H1 (cell line): Measurements from ENCODE around the gene TNFRSF11A. TPM values are rescaled to one million over a fixed set of nuclear protein-coding genes. Genes with fewer than 3 reads are reported as not detected.

Source experiments
- CTCF ChIA-PET: fragments of 300-600 bp; sonication (Branson Sonifier 250); formaldehyde crosslinking; loops from one replicate; lab custom pipeline; 2021; ENCODE audit not compliant: partially characterized antibody; lab: Charles Lee
- POLR2A ChIA-PET: fragments of 300-600 bp; sonication (Branson Sonifier 250); formaldehyde crosslinking; loops from one replicate; lab custom pipeline; 2021; ENCODE audit warnings: inconsistent platforms; ENCODE audit not compliant: partially characterized antibody; lab: Charles Lee
- DNase-seq, 2 experiments: peaks; one replicate each; pipeline versions ENCODE4 v3.0.0 to v3.0.0-alpha.2; 2010 to 2022; ENCODE audit warnings: low spot score in 2 of 2, low read depth in 1 of 2, mixed read lengths in 1 of 2
- FAIRE-seq: peaks from 2 replicates; lab custom pipeline; 2011; peaks lifted over from hg19 to GRCh38; lab: Jason Lieb, UNC
- H2AFZ ChIP-seq: 2 replicates; pipeline ENCODE4 v1.8.1; 2012; ENCODE audit warnings: low read length, inconsistent platforms
- H2AK5ac ChIP-seq: 2 replicates; pipeline ENCODE4 v1.6.1; 2013; ENCODE audit warnings: low read depth, low read length
- H2BK120ac ChIP-seq: replicated peaks from 2 replicates; pipeline ENCODE3; 2013; ENCODE audit warnings: low read depth, low read length, inconsistent platforms
- H2BK12ac ChIP-seq: 2 replicates; pipeline ENCODE4 v1.6.1; 2013; ENCODE audit warnings: low read depth, low read length
- H2BK15ac ChIP-seq: 2 replicates; pipeline ENCODE4 v1.6.1; 2013; ENCODE audit warnings: low read length
- H2BK20ac ChIP-seq: 2 replicates; pipeline ENCODE4 v1.6.1; 2013; ENCODE audit warnings: low read length
- H2BK5ac ChIP-seq: 2 replicates; pipeline ENCODE4 v1.6.1; 2013; ENCODE audit warnings: low read depth, low read length
- H3K14ac ChIP-seq: 2 replicates; pipeline ENCODE4 v1.6.1; 2013; ENCODE audit warnings: inconsistent platforms; ENCODE audit not compliant: insufficient read length
- H3K18ac ChIP-seq: 2 replicates; pipeline ENCODE4 v1.6.1; 2013; ENCODE audit warnings: low read length; ENCODE audit errors: extremely low read depth
- H3K23ac ChIP-seq: 2 replicates; pipeline ENCODE4 v1.6.1; 2013; ENCODE audit warnings: inconsistent platforms; ENCODE audit not compliant: insufficient read length
- H3K23me2 ChIP-seq: 2 replicates; pipeline ENCODE4 v1.6.1; 2013; ENCODE audit warnings: low read depth, low read length
- H3K27ac ChIP-seq: 2 replicates; pipeline ENCODE4 v1.6.1; 2011; ENCODE audit warnings: low read depth, low read length, inconsistent platforms
- H3K27me3 ChIP-seq, 4 experiments: replicated peaks in 1 of 4; 1 replicate in 1 of 4; 2 replicates in 3 of 4; pipeline versions ENCODE4 v1.6.1 to v1.8.1; 2011 to 2013; ENCODE audit warnings: low read length in 3 of 4, mild to moderate bottlenecking in 3 of 4, inconsistent platforms in 2 of 4, mixed read lengths in 2 of 4, moderate library complexity in 1 of 4; ENCODE audit not compliant: control insufficient read depth in 3 of 4, insufficient read depth in 3 of 4; ENCODE audit errors: extremely low read depth in 1 of 4
- H3K36me3 ChIP-seq, 4 experiments: 2 replicates each; pipeline versions ENCODE4 v1.6.1 to v1.8.1; 2011 to 2013; ENCODE audit warnings: mild to moderate bottlenecking in 4 of 4, low read length in 3 of 4, moderate library complexity in 2 of 4, control low read depth in 1 of 4, inconsistent platforms in 1 of 4; ENCODE audit not compliant: insufficient read depth in 4 of 4, control insufficient read depth in 2 of 4
- H3K4ac ChIP-seq: replicated peaks from 2 replicates; pipeline ENCODE3; 2013; ENCODE audit warnings: low read length, low read depth, mixed read lengths, inconsistent platforms; ENCODE audit not compliant: insufficient read length
- H3K4me1 ChIP-seq, 4 experiments: replicated peaks in 1 of 4; 1 replicate in 1 of 4; 2 replicates in 3 of 4; pipeline versions ENCODE4 v1.6.1 to v1.8.1; 2011 to 2013; ENCODE audit warnings: low read length in 3 of 4, inconsistent platforms in 2 of 4, mixed read lengths in 1 of 4; ENCODE audit not compliant: insufficient read depth in 4 of 4, control insufficient read depth in 3 of 4
- H3K4me2 ChIP-seq, 2 experiments: 2 replicates each; pipeline versions ENCODE4 v1.6.1 to v1.8.1; 2011 to 2013; ENCODE audit warnings: low read depth in 2 of 2, low read length in 2 of 2, control low read depth in 1 of 2, inconsistent platforms in 1 of 2, mild to moderate bottlenecking in 1 of 2; ENCODE audit not compliant: insufficient read depth in 1 of 2
- H3K4me3 ChIP-seq, 4 experiments: fragments of 200-600, 300-600 bp in 1 of 4; sonication (generic), shearing (Covaris generic), sonication (Bioruptor Twin) in 1 of 4; 2 replicates each; pipeline versions ENCODE4 v1.5.1 to v1.8.1; 2011 to 2016; ENCODE audit warnings: low read length in 4 of 4, low read depth in 3 of 4, control low read depth in 2 of 4, inconsistent platforms in 2 of 4, mild to moderate bottlenecking in 2 of 4, mixed read lengths in 1 of 4, moderate library complexity in 1 of 4; ENCODE audit not compliant: insufficient read depth in 2 of 4; ENCODE audit errors: extremely low read depth in 1 of 4
- H3K56ac ChIP-seq: replicated peaks from 2 replicates; pipeline ENCODE3; 2013; ENCODE audit warnings: low read depth, mild to moderate bottlenecking, mixed read lengths, low read length, inconsistent platforms; ENCODE audit not compliant: insufficient read length
- H3K79me1 ChIP-seq: 2 replicates; pipeline ENCODE4 v1.6.1; 2013; ENCODE audit warnings: low read depth, low read length, control low read depth
- H3K79me2 ChIP-seq, 2 experiments: 2 replicates each; pipeline versions ENCODE4 v1.6.1 to v1.8.1; 2012 to 2013; ENCODE audit warnings: low read length in 2 of 2, mild to moderate bottlenecking in 2 of 2, inconsistent platforms in 1 of 2; ENCODE audit not compliant: insufficient read depth in 2 of 2, control insufficient read depth in 1 of 2
- H3K9ac ChIP-seq, 4 experiments: replicated peaks in 1 of 4; 1 replicate in 1 of 4; 2 replicates in 3 of 4; pipeline versions ENCODE4 v1.6.1 to v1.8.1; 2011 to 2013; ENCODE audit warnings: low read depth in 3 of 4, low read length in 3 of 4, control low read depth in 2 of 4, mild to moderate bottlenecking in 2 of 4, moderate library complexity in 2 of 4, inconsistent platforms in 1 of 4; ENCODE audit errors: extremely low read depth in 1 of 4
- H3K9me3 ChIP-seq, 2 experiments: 2 replicates each; pipeline versions ENCODE4 v1.6.1 to v1.8.1; 2012 to 2013; ENCODE audit warnings: mild to moderate bottlenecking in 2 of 2, moderate library complexity in 2 of 2, control low read depth in 1 of 2, inconsistent platforms in 1 of 2, low read depth in 1 of 2, low read length in 1 of 2, mixed read lengths in 1 of 2; ENCODE audit not compliant: insufficient read depth in 2 of 2
- H4K20me1 ChIP-seq, 2 experiments: replicated peaks in 1 of 2; 2 replicates each; pipeline versions ENCODE3 to v1.8.1; 2011 to 2013; ENCODE audit warnings: inconsistent platforms in 2 of 2, low read length in 2 of 2, mild to moderate bottlenecking in 1 of 2; ENCODE audit not compliant: insufficient read depth in 2 of 2, control insufficient read depth in 1 of 2
- H4K5ac ChIP-seq: 2 replicates; pipeline ENCODE4 v1.6.1; 2013; ENCODE audit warnings: low read length, low read depth, mixed read lengths, inconsistent platforms; ENCODE audit not compliant: insufficient read length
- H4K8ac ChIP-seq: 2 replicates; pipeline ENCODE4 v1.8.0; 2013; ENCODE audit warnings: mild to moderate bottlenecking, moderate library complexity, low read length, inconsistent platforms; ENCODE audit not compliant: insufficient read depth; ENCODE audit errors: extremely low read depth
- H4K91ac ChIP-seq: replicated peaks from 2 replicates; pipeline ENCODE3; 2013; ENCODE audit warnings: low read length, mixed read lengths, inconsistent platforms; ENCODE audit not compliant: insufficient read length
- BACH1 ChIP-seq: IDR thresholded peaks from 2 replicates; pipeline ENCODE4 v1.6.1; 2012; ENCODE audit warnings: low read length, improper control_type of control experiment
- BCL11A ChIP-seq, 2 experiments: IDR thresholded peaks; one replicate each; pipeline ENCODE4 v1.6.1; 2011; ENCODE audit warnings: low read depth in 2 of 2, low read length in 2 of 2, mild to moderate bottlenecking in 2 of 2
- CBX8 ChIP-seq: fragments of 300-800, 300-1000 bp; sonication (generic); IDR thresholded peaks from 2 replicates; pipeline ENCODE4 v1.7.1; 2016; ENCODE audit warnings: low read depth, low read length, borderline replicate concordance
- CHD2 ChIP-seq: IDR thresholded peaks from 2 replicates; pipeline ENCODE4 v1.6.1; 2012; ENCODE audit warnings: low read length, improper control_type of control experiment
- E2F6 ChIP-seq: IDR thresholded peaks from 2 replicates; pipeline ENCODE4 v1.6.1; 2012; ENCODE audit warnings: inconsistent platforms
- GTF2F1 ChIP-seq: IDR thresholded peaks from 2 replicates; pipeline ENCODE4 v1.6.1; 2012; ENCODE audit warnings: low read depth, low read length, improper control_type of control experiment, borderline replicate concordance
- KDM1A ChIP-seq: fragments of 200-600, 300-600 bp; sonication (generic); IDR thresholded peaks from 2 replicates; pipeline ENCODE4 v1.7.1; 2016; ENCODE audit warnings: mild to moderate bottlenecking, low read length, borderline replicate concordance
- PHF8 ChIP-seq: fragments of 200-600 bp; sonication (generic); conservative IDR thresholded peaks from 2 replicates; pipeline ENCODE4 v1.7.1; 2012; ENCODE audit warnings: low read depth, mild to moderate bottlenecking, inconsistent platforms, low read length, moderate library complexity
- RAD21 ChIP-seq, 2 experiments: IDR thresholded peaks in 1 of 2; conservative IDR thresholded peaks in 1 of 2; 2 replicates each; pipeline ENCODE4 v1.6.1; 2011; ENCODE audit warnings: low read depth in 2 of 2, low read length in 2 of 2, improper control_type of control experiment in 1 of 2, inconsistent platforms in 1 of 2, mild to moderate bottlenecking in 1 of 2, moderate library complexity in 1 of 2
- RBBP5 ChIP-seq: IDR thresholded peaks from 2 replicates; pipeline ENCODE4 v1.7.1; 2012; ENCODE audit warnings: low read depth, mild to moderate bottlenecking, inconsistent platforms, low read length, moderate library complexity, borderline replicate concordance
- SIN3A ChIP-seq, 2 experiments: IDR thresholded peaks in 1 of 2; conservative IDR thresholded peaks in 1 of 2; 2 replicates each; pipeline ENCODE4 v1.6.1; 2011 to 2012; ENCODE audit warnings: low read length in 2 of 2, improper control_type of control experiment in 1 of 2, low read depth in 1 of 2, mild to moderate bottlenecking in 1 of 2
- ZNF274 ChIP-seq: IDR thresholded peaks from 2 replicates; pipeline ENCODE4 v1.7.0; 2012; ENCODE audit warnings: low read length, borderline replicate concordance; ENCODE audit errors: extremely low read depth
- WGBS, 2 experiments: shearing (Covaris generic) in 1 of 2; methylation state at CpG; one replicate each; pipeline versions ENCODE4 v1.1.6 to v1.1.7; 2013 to 2015; ENCODE audit warnings: low lambda C conversion rate in 2 of 2, mixed read lengths in 2 of 2, inconsistent platforms in 1 of 2, low coverage in 1 of 2, missing lambda C conversion rate in 1 of 2; ENCODE audit not compliant: insufficient replicate concordance in 2 of 2, insufficient coverage in 1 of 2, insufficient read length in 1 of 2; ENCODE audit errors: extremely low coverage in 1 of 2, missing lambda C conversion rate in 1 of 2; 5-methylcytosine and 5-hydroxymethylcytosine counted together
- polyA plus RNA-seq, 7 experiments: library from polyadenylated mRNA; depleted of rRNA in 3 of 7; stranded (reverse) in 5 of 7; unstranded in 2 of 7; fragments of >200 nt in 5 of 7; fragments of 200-250 nt in 2 of 7; gene quantifications; 1 replicate in 5 of 7; 2 replicates in 1 of 7; 4 replicates in 1 of 7; pipeline versions ENCODE4 v1.2.1 to v1.2.3, GENCODE V29; 2011 to 2013; ENCODE audit warnings: missing spikeins in 2 of 7, mixed read lengths in 2 of 7
- total RNA-seq: library from RNA; stranded (reverse); fragmentation: NEBNext Ultra II Directional; extraction: Animal tissue kit (Norgen Biotek cat#: 25700); gene quantifications from 2 replicates; pipeline ENCODE4 v1.2.1, GENCODE V29; 2021

Gene TNFRSF11A
- total and polyA plus RNA-seq, 2 of the 8 experiments (the other 6 are each of a cell fraction or from before 2014, with no cell fraction given) = 8.7 to 10.6 TPM

- Histone ChIP-seq H3K23ac (no peak overlapping the region), H2BK20ac (no peak overlapping the region), H3K23me2 (no peaks in the 10 kb centered on the region), H4K8ac (no peak overlapping the region), H4K5ac (no peak overlapping the region), H3K56ac (no peak overlapping the region), H2AFZ (no peak overlapping the region), H2BK15ac (no peak overlapping the region), H3K4me3 (no peak overlapping the region), H3K4me2 (no peak overlapping the region), H3K79me1 (no peaks in the 10 kb centered on the region), H3K14ac (no peak overlapping the region), H3K4me1 (0 out of 7 replicates have a peak, but pooled peaks cover 0 to 2% (median 0%) of the 10 kb centered on the region in 4 experiments), H4K20me1 (peaks cover 0 to 3% of the 10 kb centered on the region in 2 experiments), H2BK5ac (no peak overlapping the region), H3K79me2 (no peaks in the 10 kb centered on the region), H3K9ac (no peak overlapping the region), H3K18ac (no peak overlapping the region), H3K27ac (no peak overlapping the region), H4K91ac (no peak overlapping the region), H2AK5ac (no peak overlapping the region), H2BK120ac (no peak overlapping the region), H3K36me3 (peaks cover 0 to 10% (median 5%) of the 10 kb centered on the region in 4 experiments; a peak in 4 of 8 replicates), H2BK12ac (no peak overlapping the region), H3K9me3 (no peaks in the 10 kb centered on the region), H3K27me3 (no peaks in the 10 kb centered on the region), H3K4ac (no peak overlapping the region)
- 88% methylated on average over 2 of the region's 2 CpGs; no CpG with 5 or more reads in 1 of the 2 experiments for WGBS, 2 experiments
- FAIRE-seq = no peak
- no peak for DNase-seq
- ChIA-PET POLR2A (no interaction called here), CTCF (interaction anchor here (1.0 to 1.4 kb wide), 4 partner anchors 33 to 116 kb away, joined by 3 read pairs; no protein-coding TSS in a partner anchor)
- TF ChIP-seq BACH1 (no peak), E2F6 (no peak), RAD21 (IDR thresholded peaks at IDR 0.05 in 1 of 2, conservative IDR thresholded peaks at IDR 0.05 in 1 of 2; ENCODE audit: low read depth in 2 of 2, low read length in 2 of 2) (no peak), KDM1A (no peak), RBBP5 (no peak), CHD2 (no peak), ZNF274 (no peak), CBX8 (no peak), GTF2F1 (no peak), PHF8 (no peak), BCL11A (IDR thresholded peaks at IDR 0.05; ENCODE audit: low read depth in 2 of 2, low read length in 2 of 2) (no peak), SIN3A (conservative IDR thresholded peaks at IDR 0.05 in 1 of 2, IDR thresholded peaks at IDR 0.05 in 1 of 2; ENCODE audit: low read depth in 1 of 2, low read length in 2 of 2) (no peak)
These were observed 42.9 kb upstream of the TNFRSF11A start for GRCh38 chr18:62282188-62282629.
